Measurements from ENCODE around the gene AK8.

AK8 gene

GRCh38 chr9:132710333-132710732 lies 167.8 kb downstream of the AK8 start:
- no peak for DNase-seq

GRCh38 chr9:132708769-132709430 lies 169.2 kb downstream of the AK8 start:
- DNase-seq, result no peak

GRCh38 chr9:132708239-132708638 lies 169.8 kb downstream of the AK8 start:
- DNase-seq, result no peak

- DNase-seq, result no peak
Measured at GRCh38 chr9:132703336-132703735, 174.7 kb downstream of the AK8 start.

GRCh38 chr9:132702254-132702653 lies 175.8 kb downstream of the AK8 start:
- DNase-seq, result no peak

- DNase-seq, result peak; percentile 48
Measured at GRCh38 chr9:132699956-132700355, 178.1 kb downstream of the AK8 start.

GRCh38 chr9:132698989-132699388 lies 179.1 kb downstream of the AK8 start:
- DNase-seq, result no peak

- no peak for DNase-seq
Measured at GRCh38 chr9:132697230-132697629, 180.9 kb downstream of the AK8 start.

- DNase-seq, result no peak
Measured at GRCh38 chr9:132694144-132694543, 183.9 kb downstream of the AK8 start.

GRCh38 chr9:132690696-132691095 lies 187.4 kb downstream of the AK8 start:
- DNase-seq, result no peak

GRCh38 chr9:132683873-132684272 lies 194.2 kb downstream of the AK8 start:
- DNase-seq, result no peak

GRCh38 chr9:132681561-132681960 lies 196.5 kb downstream of the AK8 start:
- no peak for DNase-seq

- no peak for DNase-seq
Measured at GRCh38 chr9:132679946-132680625, 198.0 kb downstream of the AK8 start.

- no peak for DNase-seq
Measured at GRCh38 chr9:132677976-132678375, 200.1 kb downstream of the AK8 start.
